Measurements from ENCODE around the gene SETD4. TPM values are rescaled to one million over a fixed set of nuclear protein-coding genes. Genes with fewer than 3 reads are reported as not detected.

Gene SETD4
- total and polyA plus RNA-seq, 2 donors (not counting 3 experiments of a cell fraction or from before 2014, with no cell fraction given), result 13.0 to 25.1 TPM

DNA sequence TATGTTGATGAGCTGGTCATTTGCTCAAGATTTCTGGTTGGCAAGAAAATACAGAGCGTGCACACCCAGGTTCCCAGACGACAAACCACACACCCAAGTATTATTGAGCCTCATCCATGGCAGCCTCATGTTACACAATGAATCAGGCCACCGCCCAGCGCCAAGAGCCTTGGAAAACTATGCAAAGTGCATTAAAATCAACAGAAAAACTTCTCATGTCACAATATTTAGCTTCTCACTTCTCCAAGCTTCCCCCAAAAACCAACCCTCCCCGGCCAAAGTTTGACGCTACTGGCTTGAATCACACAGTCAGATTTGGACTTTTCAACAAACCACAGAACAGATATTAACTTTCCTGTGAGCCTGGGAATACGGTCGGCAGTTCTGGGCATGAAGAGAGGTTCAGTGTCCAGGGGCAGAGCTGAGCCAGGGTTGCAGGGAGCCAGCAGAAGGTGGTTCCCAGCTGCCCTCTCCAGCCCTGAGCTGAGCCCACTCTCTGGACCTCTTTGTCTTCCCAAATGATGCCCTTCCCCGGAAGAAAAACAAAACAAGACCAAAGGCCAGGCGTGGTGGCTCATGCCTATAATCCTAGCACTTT, 71.1 kb downstream of the SETD4 start:
- no peak overlapping the region for H3K27ac ChIP-seq (ENCODE audit: insufficient read depth, low read depth, low read length)
- no peak overlapping the region for H3K9ac ChIP-seq (replicated peaks; ENCODE audit: extremely low read depth, insufficient read depth, low read length)
- TF ChIP-seq FOS (IDR thresholded peaks at IDR 0.05; ENCODE audit: borderline replicate concordance, insufficient read depth, low read length), result no peak
- no peak for TF ChIP-seq MAX (IDR thresholded peaks at IDR 0.05; ENCODE audit: insufficient read depth, insufficient read length)
- TF ChIP-seq EZH2 (IDR thresholded peaks at IDR 0.05; ENCODE audit: borderline replicate concordance, low read depth, low read length, severe bottlenecking), result no peak
- no peak for TF ChIP-seq GATA2 (IDR thresholded peaks at IDR 0.05; ENCODE audit: insufficient read depth, insufficient read length, low read depth, low read length)
- TF ChIP-seq, protein P1, sequence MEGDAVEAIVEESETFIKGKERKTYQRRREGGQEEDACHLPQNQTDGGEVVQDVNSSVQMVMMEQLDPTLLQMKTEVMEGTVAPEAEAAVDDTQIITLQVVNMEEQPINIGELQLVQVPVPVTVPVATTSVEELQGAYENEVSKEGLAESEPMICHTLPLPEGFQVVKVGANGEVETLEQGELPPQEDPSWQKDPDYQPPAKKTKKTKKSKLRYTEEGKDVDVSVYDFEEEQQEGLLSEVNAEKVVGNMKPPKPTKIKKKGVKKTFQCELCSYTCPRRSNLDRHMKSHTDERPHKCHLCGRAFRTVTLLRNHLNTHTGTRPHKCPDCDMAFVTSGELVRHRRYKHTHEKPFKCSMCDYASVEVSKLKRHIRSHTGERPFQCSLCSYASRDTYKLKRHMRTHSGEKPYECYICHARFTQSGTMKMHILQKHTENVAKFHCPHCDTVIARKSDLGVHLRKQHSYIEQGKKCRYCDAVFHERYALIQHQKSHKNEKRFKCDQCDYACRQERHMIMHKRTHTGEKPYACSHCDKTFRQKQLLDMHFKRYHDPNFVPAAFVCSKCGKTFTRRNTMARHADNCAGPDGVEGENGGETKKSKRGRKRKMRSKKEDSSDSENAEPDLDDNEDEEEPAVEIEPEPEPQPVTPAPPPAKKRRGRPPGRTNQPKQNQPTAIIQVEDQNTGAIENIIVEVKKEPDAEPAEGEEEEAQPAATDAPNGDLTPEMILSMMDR (IDR thresholded peaks at IDR 0.05; ENCODE audit: extremely low read depth in 1 of 2, insufficient read depth in 1 of 2, low read depth in 1 of 2, low read length in 2 of 2), result no peak
- no peak for TF ChIP-seq MYC (IDR thresholded peaks at IDR 0.05; ENCODE audit: low read depth, low read length)
- TF ChIP-seq POLR2AphosphoS5 (IDR thresholded peaks at IDR 0.05; ENCODE audit: insufficient read depth, low read depth, low read length), result no peak
- H3K4me2 ChIP-seq (ENCODE audit: insufficient read depth, low read length), result no peak overlapping the region
- dilution Hi-C loops (cut with MboI; ENCODE audit: extremely low pct_ligation_motif_present, low sequenced_read_pairs) (no loop called here), intact Hi-C loops (cut with micrococcal nuclease) (no loop called here)
- no peaks in the 10 kb centered on the region for H4K20me1 ChIP-seq (replicated peaks; ENCODE audit: control insufficient read depth, extremely low read depth, insufficient read depth, low read length)
- POLR2A ChIA-PET, result no interaction called here
- H3K9me1 ChIP-seq (replicated peaks; ENCODE audit: control insufficient read depth, extremely low read depth, insufficient read depth, low read length), result no peaks in the 10 kb centered on the region
- no peak for FAIRE-seq
- no TSS peak for BruUV-seq (replicated peaks)
- H3K4me1 ChIP-seq (ENCODE audit: control insufficient read depth, extremely low read depth, insufficient read depth, low read length), result no peaks in the 10 kb centered on the region
- no peak for DNase-seq (ENCODE audit: low read depth, low spot score)
- H2AFZ ChIP-seq (ENCODE audit: low read depth, low read length), result no peak overlapping the region
- no peaks in the 10 kb centered on the region for H3K36me3 ChIP-seq (ENCODE audit: control insufficient read depth in 2 of 2, extremely low read depth in 1 of 2, insufficient read depth in 2 of 2, low read length in 2 of 2)
- no peak overlapping the region for H3K4me3 ChIP-seq (replicated peaks in 1 of 3; ENCODE audit: insufficient read depth in 1 of 3, low read depth in 1 of 3, low read length in 3 of 3)
- H3K27me3 ChIP-seq (ENCODE audit: control insufficient read depth in 2 of 2, insufficient read depth in 2 of 2, low read length in 2 of 2), result peaks cover 3 to 10% of the 10 kb centered on the region in 2 experiments
- H3K9me3 ChIP-seq (replicated peaks; ENCODE audit: control insufficient read depth, insufficient read depth, low read length), result no peaks in the 10 kb centered on the region
- H3K79me2 ChIP-seq (ENCODE audit: control insufficient read depth, insufficient read depth, low read length), result no peaks in the 10 kb centered on the region
- CTCF ChIA-PET, result interaction anchor here (0.8 kb wide), 1 partner anchor 49 kb away, joined by 3 read pairs; no protein-coding TSS in a partner anchor

All from endothelial cell of umbilical vein (primary cell).